Endothelial cell of umbilical vein (primary cell): Measurements from ENCODE around the gene TGFBR3. TPM values are rescaled to one million over a fixed set of nuclear protein-coding genes. Genes with fewer than 3 reads are reported as not detected.

Experiments used
- BruUV-seq: library from RNA; stranded (reverse); fragments of 400-500 nt; replicated peaks from 2 replicates; lab custom pipeline; 2021; lab: Mats Ljungman, UMichigan
- CTCF ChIA-PET: fragments of 300-600, 350-600 bp; sonication (Branson Sonifier 250); formaldehyde crosslinking; loops from one replicate; lab custom pipeline; 2021; ENCODE audit warnings: antibody characterized with exemption, inconsistent platforms; lab: Charles Lee
- POLR2A ChIA-PET: fragments of 300-600, 350-600 bp; sonication (Branson Sonifier 250); formaldehyde crosslinking; loops from one replicate; lab custom pipeline; 2021; ENCODE audit warnings: antibody characterized with exemption, inconsistent platforms; lab: Charles Lee
- DNase-seq: peaks from one replicate; pipeline ENCODE4 v3.0.0-alpha.2; 2011; ENCODE audit warnings: low read depth, low spot score
- FAIRE-seq: peaks from 2 replicates; lab custom pipeline; 2011; peaks lifted over from hg19 to GRCh38; lab: Jason Lieb, UNC
- H2AFZ ChIP-seq: 2 replicates; pipeline ENCODE4 v1.6.0; 2012; ENCODE audit warnings: low read depth, low read length, control low read depth, inconsistent platforms
- H3K27ac ChIP-seq: 2 replicates; pipeline ENCODE4 v1.5.1; 2011; ENCODE audit warnings: low read depth, mild to moderate bottlenecking, control low read depth, low read length, moderate library complexity; ENCODE audit not compliant: insufficient read depth
- H3K27me3 ChIP-seq, 2 experiments: 2 replicates each; pipeline versions ENCODE4 v1.6.0 to v1.6.1; 2011; ENCODE audit warnings: low read length in 2 of 2, mixed read lengths in 1 of 2; ENCODE audit not compliant: control insufficient read depth in 2 of 2, insufficient read depth in 2 of 2
- H3K36me3 ChIP-seq, 2 experiments: 2 replicates in 1 of 2; 3 replicates in 1 of 2; pipeline ENCODE4 v1.5.1; 2011; ENCODE audit warnings: low read length in 2 of 2, mild to moderate bottlenecking in 1 of 2, moderate library complexity in 1 of 2; ENCODE audit not compliant: control insufficient read depth in 2 of 2, insufficient read depth in 2 of 2; ENCODE audit errors: extremely low read depth in 1 of 2
- H3K4me1 ChIP-seq: 3 replicates; pipeline ENCODE4 v1.5.1; 2011; ENCODE audit warnings: mild to moderate bottlenecking, low read length; ENCODE audit not compliant: control insufficient read depth, insufficient read depth; ENCODE audit errors: extremely low read depth
- H3K4me2 ChIP-seq: 2 replicates; pipeline ENCODE4 v1.6.1; 2011; ENCODE audit warnings: low read length, control low read depth, mixed read lengths; ENCODE audit not compliant: insufficient read depth
- H3K4me3 ChIP-seq, 3 experiments: fragments of 200-600 bp in 1 of 3; sonication (generic), shearing (Covaris generic) in 1 of 3; replicated peaks in 1 of 3; 2 replicates each; pipeline ENCODE4 v1.5.1; 2011 to 2016; ENCODE audit warnings: control low read depth in 3 of 3, low read length in 3 of 3, mild to moderate bottlenecking in 2 of 3, inconsistent platforms in 1 of 3, low read depth in 1 of 3, moderate library complexity in 1 of 3; ENCODE audit not compliant: insufficient read depth in 1 of 3
- H3K79me2 ChIP-seq: 2 replicates; pipeline ENCODE4 v1.6.0; 2012; ENCODE audit warnings: low read length, inconsistent platforms; ENCODE audit not compliant: control insufficient read depth, insufficient read depth
- H3K9ac ChIP-seq: replicated peaks from 2 replicates; pipeline ENCODE3; 2011; ENCODE audit warnings: low read length, control low read depth; ENCODE audit not compliant: insufficient read depth; ENCODE audit errors: extremely low read depth
- H3K9me1 ChIP-seq: replicated peaks from 3 replicates; pipeline ENCODE4 v1.6.0; 2011; ENCODE audit warnings: mild to moderate bottlenecking, low read length; ENCODE audit not compliant: control insufficient read depth, insufficient read depth; ENCODE audit errors: extremely low read depth
- H3K9me3 ChIP-seq: replicated peaks from 2 replicates; pipeline ENCODE4 v1.5.1; 2012; ENCODE audit warnings: low read length, inconsistent platforms; ENCODE audit not compliant: control insufficient read depth, insufficient read depth
- H4K20me1 ChIP-seq: replicated peaks from 2 replicates; pipeline ENCODE3; 2011; ENCODE audit warnings: mild to moderate bottlenecking, low read length; ENCODE audit not compliant: control insufficient read depth, insufficient read depth; ENCODE audit errors: extremely low read depth
- EZH2 ChIP-seq: IDR thresholded peaks from 2 replicates; pipeline ENCODE4 v1.6.1; 2012; ENCODE audit warnings: borderline replicate concordance, low read depth, mild to moderate bottlenecking, moderate library complexity, low read length, inconsistent platforms; ENCODE audit not compliant: severe bottlenecking
- FOS ChIP-seq: IDR thresholded peaks from 2 replicates; pipeline ENCODE4 v1.6.1; 2011; ENCODE audit warnings: mild to moderate bottlenecking, low read length, moderate library complexity, borderline replicate concordance; ENCODE audit not compliant: insufficient read depth
- GATA2 ChIP-seq: IDR thresholded peaks from 2 replicates; pipeline ENCODE4 v1.7.0; 2011; ENCODE audit warnings: low read depth, mild to moderate bottlenecking, moderate library complexity, mixed read lengths, low read length; ENCODE audit not compliant: insufficient read length, insufficient read depth
- JUN ChIP-seq: IDR thresholded peaks from 2 replicates; pipeline ENCODE4 v1.6.1; 2011; ENCODE audit warnings: borderline replicate concordance, low read depth; ENCODE audit not compliant: insufficient read length, insufficient read depth
- MAX ChIP-seq: IDR thresholded peaks from 2 replicates; pipeline ENCODE4 v1.6.1; 2011; ENCODE audit not compliant: insufficient read depth, insufficient read length
- MYC ChIP-seq: IDR thresholded peaks from one replicate; pipeline ENCODE4 v1.6.1; 2011; ENCODE audit warnings: mild to moderate bottlenecking, low read depth, low read length
- POLR2A ChIP-seq: IDR thresholded peaks from 2 replicates; pipeline ENCODE4 v1.6.1; 2012; ENCODE audit warnings: low read depth, mild to moderate bottlenecking, control low read depth, low read length
- POLR2AphosphoS5 ChIP-seq: IDR thresholded peaks from 2 replicates; pipeline ENCODE4 v1.6.1; 2012; ENCODE audit warnings: low read depth, mild to moderate bottlenecking, control low read depth, low read length, moderate library complexity; ENCODE audit not compliant: insufficient read depth
- dilution Hi-C: fragments of 300-500 bp; cut with MboI; formaldehyde crosslinking; loops from one replicate; pipeline ENCODE4 v1.15.0; 2019; ENCODE audit warnings: low sequenced_read_pairs; ENCODE audit not compliant: extremely low pct_ligation_motif_present
- intact Hi-C: fragments of 100-400 bp; cut with micrococcal nuclease; formaldehyde crosslinking; loops from one replicate; pipeline ENCODE4 v1.10.0; 2022
- polyA plus RNA-seq, 4 experiments: library from polyadenylated mRNA; depleted of rRNA in 3 of 4; stranded (reverse) in 3 of 4; unstranded in 1 of 4; fragments of >200 nt; gene quantifications; 2 replicates each; pipeline versions ENCODE4 v1.2.1 to v1.2.3, GENCODE V29; 2011 to 2012; ENCODE audit warnings: missing spikeins in 1 of 4
- total RNA-seq: library from RNA; stranded (reverse); gene quantifications from 2 replicates; pipeline ENCODE4 v1.2.3, GENCODE V29; 2021
- TF ChIP-seq, protein P1 (sequence below), 2 donors: IDR thresholded peaks; 1 replicate in 1 of 2; 2 replicates in 1 of 2; pipeline ENCODE4 v1.5.1; 2011; ENCODE audit warnings: low read length in 2 of 2, mild to moderate bottlenecking in 2 of 2, moderate library complexity in 2 of 2, control low read depth in 1 of 2, inconsistent platforms in 1 of 2, low read depth in 1 of 2; ENCODE audit not compliant: insufficient read depth in 1 of 2; ENCODE audit errors: extremely low read depth in 1 of 2

The TGFBR3 gene
- total and polyA plus RNA-seq, 2 donors (not counting 3 experiments of a cell fraction or from before 2014, with no cell fraction given): 8.0 to 13.4 TPM

DNA sequence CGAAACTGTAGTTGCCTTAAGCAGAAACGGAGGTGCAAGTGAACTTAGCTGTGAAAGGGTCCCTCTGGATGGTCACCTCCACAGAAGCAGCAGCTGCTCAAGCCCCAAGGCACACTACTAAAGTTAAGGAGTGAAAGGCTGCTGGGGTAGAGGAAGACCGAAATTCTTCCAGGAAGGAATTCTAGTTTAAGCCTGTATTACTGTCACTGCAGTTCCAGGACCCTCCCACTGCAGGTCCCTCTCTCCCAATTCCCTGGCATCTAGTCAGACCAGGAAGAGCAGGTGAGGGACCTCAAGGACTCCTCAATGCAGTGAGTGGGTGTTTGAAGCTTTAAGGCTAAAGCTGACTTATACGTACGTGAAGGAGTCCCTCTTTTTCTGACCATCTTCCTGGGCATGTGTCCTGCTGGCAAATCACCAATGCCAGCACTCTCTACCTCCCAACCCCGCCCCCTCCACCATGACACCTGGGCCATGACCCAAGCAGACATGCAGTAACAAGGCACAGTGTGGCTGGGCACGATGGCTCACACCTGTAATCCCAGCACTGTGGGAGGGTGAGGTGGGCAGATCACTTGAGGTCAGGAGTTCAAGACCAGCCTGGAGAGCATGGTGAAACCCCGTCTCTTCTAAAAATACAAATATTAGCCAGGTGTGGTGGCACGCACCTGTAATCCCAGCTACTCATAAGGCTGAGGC is 57.2 kb downstream of the TGFBR3 start:
- no peaks in the 10 kb centered on the region for H3K9me1 ChIP-seq
- no peaks in the 10 kb centered on the region for H4K20me1 ChIP-seq
- no peaks in the 10 kb centered on the region for H3K79me2 ChIP-seq
- no peaks in the 10 kb centered on the region for H3K36me3 ChIP-seq
- H3K4me1 ChIP-seq: peaks cover 4% of the 10 kb centered on the region
- no peak overlapping the region for H3K27ac ChIP-seq
- H3K4me3 ChIP-seq: no peak overlapping the region
- intact Hi-C loops (no loop called here), dilution Hi-C loops (no loop called here)
- no peak overlapping the region for H3K9ac ChIP-seq
- DNase-seq (no peak), FAIRE-seq (no peak)
- POLR2A ChIA-PET: no interaction called here
- no peaks in the 10 kb centered on the region for H3K27me3 ChIP-seq
- H3K4me2 ChIP-seq: no peak overlapping the region
- BruUV-seq: no TSS peak
- TF ChIP-seq, protein P1, sequence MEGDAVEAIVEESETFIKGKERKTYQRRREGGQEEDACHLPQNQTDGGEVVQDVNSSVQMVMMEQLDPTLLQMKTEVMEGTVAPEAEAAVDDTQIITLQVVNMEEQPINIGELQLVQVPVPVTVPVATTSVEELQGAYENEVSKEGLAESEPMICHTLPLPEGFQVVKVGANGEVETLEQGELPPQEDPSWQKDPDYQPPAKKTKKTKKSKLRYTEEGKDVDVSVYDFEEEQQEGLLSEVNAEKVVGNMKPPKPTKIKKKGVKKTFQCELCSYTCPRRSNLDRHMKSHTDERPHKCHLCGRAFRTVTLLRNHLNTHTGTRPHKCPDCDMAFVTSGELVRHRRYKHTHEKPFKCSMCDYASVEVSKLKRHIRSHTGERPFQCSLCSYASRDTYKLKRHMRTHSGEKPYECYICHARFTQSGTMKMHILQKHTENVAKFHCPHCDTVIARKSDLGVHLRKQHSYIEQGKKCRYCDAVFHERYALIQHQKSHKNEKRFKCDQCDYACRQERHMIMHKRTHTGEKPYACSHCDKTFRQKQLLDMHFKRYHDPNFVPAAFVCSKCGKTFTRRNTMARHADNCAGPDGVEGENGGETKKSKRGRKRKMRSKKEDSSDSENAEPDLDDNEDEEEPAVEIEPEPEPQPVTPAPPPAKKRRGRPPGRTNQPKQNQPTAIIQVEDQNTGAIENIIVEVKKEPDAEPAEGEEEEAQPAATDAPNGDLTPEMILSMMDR (IDR thresholded peaks at IDR 0.05; ENCODE audit: extremely low read depth in 1 of 2, insufficient read depth in 1 of 2, low read depth in 1 of 2, low read length in 2 of 2): no peak
- H2AFZ ChIP-seq: no peak overlapping the region
- CTCF ChIA-PET: interaction anchor here (0.7 to 0.9 kb wide), 2 partner anchors 10 to 313 kb away, joined by 3 read pairs; no protein-coding TSS in a partner anchor
- no peaks in the 10 kb centered on the region for H3K9me3 ChIP-seq

DNA sequence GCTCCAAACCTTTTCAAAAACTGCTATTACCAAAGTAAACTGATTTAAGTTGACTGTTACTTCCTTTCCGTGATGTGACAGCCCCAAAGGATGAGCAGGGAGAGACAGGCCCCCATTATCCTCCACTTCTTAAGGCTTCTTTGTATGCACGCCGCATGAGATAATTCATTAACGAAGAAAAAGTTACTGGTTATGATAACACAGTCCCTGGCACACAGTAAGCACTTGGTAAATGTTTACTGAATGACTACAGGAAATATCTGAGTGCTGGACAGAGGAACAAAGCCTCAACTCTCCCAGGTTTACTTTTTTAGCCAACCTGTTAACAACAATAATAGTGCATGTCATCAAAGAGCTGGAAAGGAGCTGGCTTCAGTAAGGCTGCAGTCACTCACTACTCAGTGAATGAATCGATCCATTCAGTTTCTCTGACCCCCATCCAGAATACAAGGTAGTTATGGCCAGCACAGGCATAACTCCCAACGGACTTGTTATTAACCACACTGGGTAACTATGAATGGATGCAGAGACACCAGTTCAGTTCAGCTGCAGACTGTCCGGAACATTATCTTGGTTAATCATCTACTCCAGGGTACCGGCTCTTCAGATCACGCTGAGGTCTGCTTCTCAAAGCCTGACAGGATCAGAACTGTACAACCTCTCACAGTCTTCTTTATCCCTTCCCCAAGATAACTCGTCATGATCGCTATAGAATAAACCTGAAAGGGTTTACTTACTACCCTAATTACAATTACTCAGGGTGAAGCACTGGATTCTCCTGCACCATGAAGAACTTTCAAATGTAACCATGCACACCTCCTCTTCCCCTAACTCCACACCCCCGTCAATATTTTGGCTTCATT is 58.3 kb downstream of the TGFBR3 start:
- H3K4me3 ChIP-seq: no peak overlapping the region
- intact Hi-C loops: no loop called here
- no peak for FAIRE-seq

More for the DNA sequence above, 58.3 kb downstream of the TGFBR3 start:
- Histone ChIP-seq H3K27ac (no peak overlapping the region), H3K4me2 (no peak overlapping the region), H3K9me3 (no peaks in the 10 kb centered on the region), H3K4me1 (peaks cover 4% of the 10 kb centered on the region), H4K20me1 (no peaks in the 10 kb centered on the region), H3K79me2 (no peaks in the 10 kb centered on the region), H3K27me3 (no peaks in the 10 kb centered on the region), H3K9me1 (no peaks in the 10 kb centered on the region), H3K36me3 (no peaks in the 10 kb centered on the region), H2AFZ (no peak overlapping the region), H3K9ac (no peak overlapping the region)
- BruUV-seq: no TSS peak
- dilution Hi-C loops: no loop called here
- ChIA-PET POLR2A (no interaction called here), CTCF (no interaction called here)
- TF ChIP-seq JUN: no peak
- no peak for TF ChIP-seq FOS
- TF ChIP-seq, protein P1 (IDR thresholded peaks at IDR 0.05; ENCODE audit: extremely low read depth in 1 of 2, insufficient read depth in 1 of 2, low read depth in 1 of 2, low read length in 2 of 2): no peak
- no peak for TF ChIP-seq EZH2
- no peak for TF ChIP-seq MAX
- no peak for TF ChIP-seq GATA2
- TF ChIP-seq POLR2A: no peak
- no peak for TF ChIP-seq MYC
- TF ChIP-seq POLR2AphosphoS5: no peak
- no peak for DNase-seq
